Gastrocnemius medialis (tissue), 4 donors: ENCODE measurements around the gene CTNNB1. TPM values are rescaled to one million over a fixed set of nuclear protein-coding genes. Genes with fewer than 3 reads are reported as not detected.

ENCODE experiments used
- ATAC-seq, 2 donors: fragments of 150-250 bp; one replicate each; pipeline ENCODE4 v1.9.1; 2016
- DNase-seq, 2 donors: peaks; one replicate each; pipeline ENCODE4 v3.0.0-alpha.2; 2019
- H3K27ac ChIP-seq, 4 donors: fragments of 200-600 bp; sonication (generic); 1 replicate in 1 of 4; 2 replicates in 3 of 4; pipeline ENCODE4 v1.5.1; 2016 to 2018; ENCODE audit warnings: mild to moderate bottlenecking in 2 of 4, moderate library complexity in 1 of 4
- H3K27me3 ChIP-seq, 3 donors: fragments of 200-600 bp; sonication (generic) in 2 of 3; 1 replicate in 1 of 3; 2 replicates in 2 of 3; pipeline versions ENCODE4 v1.5.1 to v1.6.0; 2016 to 2019; ENCODE audit warnings: mild to moderate bottlenecking in 1 of 3, moderate library complexity in 1 of 3
- H3K36me3 ChIP-seq, 2 donors: fragments of 200-600 bp; sonication (generic) in 1 of 2; one replicate each; pipeline ENCODE4 v1.5.1; 2017 to 2018
- H3K4me1 ChIP-seq, 2 donors: fragments of 200-600 bp; sonication (generic) in 1 of 2; one replicate each; pipeline ENCODE4 v1.5.1; 2016 to 2017; ENCODE audit warnings: mild to moderate bottlenecking in 2 of 2
- H3K4me3 ChIP-seq, 4 donors: fragments of 200-600 bp; sonication (generic) in 3 of 4; 1 replicate in 1 of 4; 2 replicates in 3 of 4; pipeline ENCODE4 v1.5.1; 2016 to 2019; ENCODE audit warnings: mild to moderate bottlenecking in 2 of 4
- H3K9me3 ChIP-seq, 3 donors: fragments of 200-600 bp; sonication (generic) in 2 of 3; 1 replicate in 1 of 3; 2 replicates in 2 of 3; pipeline ENCODE4 v1.5.1; 2016 to 2019
- CTCF ChIP-seq, 5 experiments: fragments of 450-650 bp in 3 of 5; fragments of 200-600 bp in 2 of 5; sonication (generic) in 2 of 5; IDR thresholded peaks in 4 of 5; conservative IDR thresholded peaks in 1 of 5; 1 replicate in 4 of 5; 2 replicates in 1 of 5; pipeline ENCODE4 v1.5.1; 2016 to 2019; ENCODE audit warnings: antibody characterized with exemption in 5 of 5, mild to moderate bottlenecking in 3 of 5, moderate library complexity in 3 of 5
- POLR2A ChIP-seq, 2 donors: fragments of 450-650 bp; IDR thresholded peaks; one replicate each; pipeline ENCODE4 v1.6.1; 2017; ENCODE audit warnings: antibody characterized with exemption in 2 of 2, mild to moderate bottlenecking in 2 of 2, moderate library complexity in 2 of 2
- in situ Hi-C, 4 donors: fragments of 200-750 bp; cut with MboI; loops; one replicate each; pipeline versions ENCODE4 v1.15.0 to v1.8.0; 2017; ENCODE audit warnings: low sequenced_read_pairs in 4 of 4
- intact Hi-C: fragments of 100-400 bp; cut with DNase I; formaldehyde crosslinking; loops from one replicate; pipeline ENCODE4 v1.15.1; 2023; ENCODE audit warnings: low total_unique reads
- total RNA-seq, 4 donors: library from RNA; depleted of rRNA; stranded (reverse); fragments of >200 nt; gene quantifications; one replicate each; pipeline versions ENCODE4 v1.1.0 to v1.2.3, GENCODE V29; 2016

The CTNNB1 gene
- total RNA-seq, 4 donors from 2014 or later = 114 to 157 (median 150) TPM

GRCh38 chr3:41220906-41221677 is 21.8 kb downstream of the CTNNB1 start:
- TF ChIP-seq CTCF (IDR thresholded peaks at IDR 0.05 in 4 of 5, conservative IDR thresholded peaks at IDR 0.05 in 1 of 5) (no peak), POLR2A (IDR thresholded peaks at IDR 0.05) (no peak)
- in situ Hi-C loops = loop anchor here in 3 of 4 donors (25.0 kb wide), 2 partner anchors 634 to 909 kb away; partner anchors contain the start of gene EIF1B (in 2 of the 3)
- H3K36me3 ChIP-seq = peaks cover 2 to 14% of the 10 kb centered on the region in 2 donors
- ATAC-seq (no peak), DNase-seq (no peak)
- no peaks in the 10 kb centered on the region for H3K27me3 ChIP-seq
- H3K4me3 ChIP-seq = no peak overlapping the region
- peaks cover 72 to 78% of the 10 kb centered on the region in 2 donors for H3K4me1 ChIP-seq
- H3K27ac ChIP-seq = no peak overlapping the region
- no peaks in the 10 kb centered on the region for H3K9me3 ChIP-seq
- intact Hi-C loops = loop anchor here (2.0 to 5.0 kb wide), 2 partner anchors 14 to 694 kb away; no protein-coding TSS in a partner anchor

GRCh38 chr3:41222012-41222411 is 22.7 kb downstream of the CTNNB1 start:
- in situ Hi-C loops = loop anchor here in 3 of 4 donors (25.0 kb wide), 2 partner anchors 635 to 910 kb away; partner anchors contain the start of gene EIF1B (in 2 of the 3)

GRCh38 chr3:41222501-41222900 is 23.2 kb downstream of the CTNNB1 start:
- ATAC-seq = no peak
- peaks cover 58 to 67% of the 10 kb centered on the region in 2 donors for H3K4me1 ChIP-seq
- H3K27ac ChIP-seq = peak overlapping the region in 1 of 4 donors; percentile 47
- H3K4me3 ChIP-seq = no peak overlapping the region
- TF ChIP-seq POLR2A (IDR thresholded peaks at IDR 0.05) = no peak
- TF ChIP-seq CTCF (IDR thresholded peaks at IDR 0.05 in 4 of 5, conservative IDR thresholded peaks at IDR 0.05 in 1 of 5) = no peak
- no peaks in the 10 kb centered on the region for H3K27me3 ChIP-seq
- in situ Hi-C loops (loop anchor here in 3 of 4 donors (25.0 kb wide), 2 partner anchors 635 to 910 kb away; partner anchors contain the start of gene EIF1B (in 2 of the 3)), intact Hi-C loops (loop anchor here (5.0 kb wide), 1 partner anchor 695 kb away; no protein-coding TSS in a partner anchor)
- H3K36me3 ChIP-seq = peaks cover 2 to 19% of the 10 kb centered on the region in 2 donors
- no peaks in the 10 kb centered on the region for H3K9me3 ChIP-seq
- DNase-seq = no peak

More at GRCh38 chr3:41222012-41222411, 22.7 kb downstream of the CTNNB1 start:
- H3K27ac ChIP-seq = peak overlapping the region in 1 of 4 donors; percentile 8
- DNase-seq = no peak
- intact Hi-C loops = loop anchor here (5.0 kb wide), 1 partner anchor 695 kb away; no protein-coding TSS in a partner anchor
- H3K9me3 ChIP-seq = no peaks in the 10 kb centered on the region
- no peak for ATAC-seq
- H3K4me3 ChIP-seq = no peak overlapping the region
- no peaks in the 10 kb centered on the region for H3K27me3 ChIP-seq
- H3K4me1 ChIP-seq = peaks cover 63 to 72% of the 10 kb centered on the region in 2 donors
- TF ChIP-seq CTCF (IDR thresholded peaks at IDR 0.05 in 4 of 5, conservative IDR thresholded peaks at IDR 0.05 in 1 of 5) = no peak
- TF ChIP-seq POLR2A (IDR thresholded peaks at IDR 0.05) = no peak
- peaks cover 2 to 19% of the 10 kb centered on the region in 2 donors for H3K36me3 ChIP-seq

- DNase-seq (no peak), ATAC-seq (no peak)
- TF ChIP-seq CTCF (IDR thresholded peaks at IDR 0.05 in 4 of 5, conservative IDR thresholded peaks at IDR 0.05 in 1 of 5) = no peak
- no peak for TF ChIP-seq POLR2A (IDR thresholded peaks at IDR 0.05)
- Histone ChIP-seq H3K27me3 (no peaks in the 10 kb centered on the region), H3K27ac (peak overlapping the region in 3 of 4 donors; percentile 36 to 50 (median 47)), H3K4me1 (peaks cover 55 to 63% of the 10 kb centered on the region in 2 donors), H3K36me3 (peaks cover 2 to 19% of the 10 kb centered on the region in 2 donors), H3K9me3 (no peaks in the 10 kb centered on the region), H3K4me3 (no peak overlapping the region)
- intact Hi-C loops = loop anchor here (5.0 kb wide), 1 partner anchor 696 kb away; no protein-coding TSS in a partner anchor
- in situ Hi-C loops = loop anchor here in 3 of 4 donors (25.0 kb wide), 2 partner anchors 636 to 911 kb away; partner anchors contain the start of gene EIF1B (in 2 of the 3)
Measured at GRCh38 chr3:41223078-41223477, 23.8 kb downstream of the CTNNB1 start.
